ENCODE measurements around the gene TRIM50.

GRCh38 chr7:73359746-73360375 lies 32.0 kb upstream of the TRIM50 start:
- TF ChIP-seq POLR2A (IDR thresholded peaks at IDR 0.05), result no peak
- no peak for TF ChIP-seq CTCF (IDR thresholded peaks at IDR 0.05)

Data from heart left ventricle (tissue), 13 donors.